Measurements from ENCODE around the gene CCT2.

- TF ChIP-seq POLR2A (IDR thresholded peaks at IDR 0.05; ENCODE audit: low read length): no peak
- TF ChIP-seq GATA1 (IDR thresholded peaks at IDR 0.05; ENCODE audit: low read depth, low read length): no peak
Measured at GRCh38 chr12:69633061-69633460, 47.8 kb downstream of the CCT2 start.

Measured in erythroblast (primary cell).